Measurements from ENCODE around the gene TCF4.

The TCF4 gene

GRCh38 chr18:55323051-55323994 is 264.7 kb downstream of the TCF4 start:
- Histone ChIP-seq H3K4me3 (ENCODE audit: low read depth, low read length) (no peak overlapping the region), H3K27ac (ENCODE audit: extremely low read depth, low read depth, low read length) (peak overlapping the region; percentile 97)
- POLR2A ChIA-PET, result no interaction called here

GRCh38 chr18:55322178-55322735 is 265.7 kb downstream of the TCF4 start:
- Histone ChIP-seq H3K4me1 (ENCODE audit: control insufficient read depth, insufficient read depth, low read length) (peaks cover 47% of the 10 kb centered on the region), H3K9me3 (ENCODE audit: control insufficient read depth, insufficient read depth, low read depth, low read length) (no peaks in the 10 kb centered on the region), H3K27ac (ENCODE audit: extremely low read depth, low read depth, low read length) (peak overlapping the region; percentile 97), H3K36me3 (ENCODE audit: control insufficient read depth in 2 of 2, insufficient read depth in 1 of 2, low read length in 2 of 2) (no peaks in the 10 kb centered on the region), H3K4me3 (ENCODE audit: low read depth, low read length) (peak overlapping the region; percentile 33)
- ChIA-PET POLR2A (interaction anchor here (0.6 to 1.0 kb wide), 7 partner anchors 12 to 462 kb away, joined by 3 to 7 read pairs (median 6); no protein-coding TSS in a partner anchor), CTCF (interaction anchor here (0.6 to 1.4 kb wide), 4 partner anchors 70 to 258 kb away, joined by 3 read pairs; no protein-coding TSS in a partner anchor)
- TF ChIP-seq ZSCAN4 (tag by site-specific recombination; IDR thresholded peaks at IDR 0.05) (no peak), ZNF211 (tag by site-specific recombination; IDR thresholded peaks at IDR 0.05; ENCODE audit: low read depth) (no peak), ZNF354C (tag by site-specific recombination; IDR thresholded peaks at IDR 0.05; ENCODE audit: borderline replicate concordance, low read depth) (no peak), ZNF747 (tag by site-specific recombination; IDR thresholded peaks at IDR 0.05) (no peak), ZNF558 (tag by site-specific recombination; IDR thresholded peaks at IDR 0.05) (no peak), ZNF48 (tag by site-specific recombination; IDR thresholded peaks at IDR 0.05) (no peak), ZNF658 (tag by site-specific recombination; IDR thresholded peaks at IDR 0.05) (no peak), SCRT1 (tag by site-specific recombination; IDR thresholded peaks at IDR 0.05; ENCODE audit: borderline replicate concordance) (no peak), REST (tag by site-specific recombination; IDR thresholded peaks at IDR 0.05) (peak; percentile 73), ZBTB17 (tag by site-specific recombination; IDR thresholded peaks at IDR 0.05) (peak; percentile 36; the same call in 1 of the 2 replicates), ZFHX2 (tag by site-specific recombination; conservative IDR thresholded peaks at IDR 0.05) (peak; percentile 21; the same call in 1 of the 2 replicates), ZBTB10 (tag by site-specific recombination; IDR thresholded peaks at IDR 0.05) (peak; percentile 37; the same call in 1 of the 2 replicates), ZNF76 (tag by site-specific recombination; IDR thresholded peaks at IDR 0.05; ENCODE audit: borderline replicate concordance, low read depth) (no peak), ZNF223 (tag by site-specific recombination; IDR thresholded peaks at IDR 0.05) (no peak), SP7 (tag by site-specific recombination; IDR thresholded peaks at IDR 0.05) (0 out of 2 replicates have a peak, but pooled peaks have one; percentile 28), SETDB1 (IDR thresholded peaks at IDR 0.05; ENCODE audit: insufficient read length, low read length) (no peak), ZNF677 (tag by site-specific recombination; IDR thresholded peaks at IDR 0.05) (no peak), ZNF366 (tag by site-specific recombination; conservative IDR thresholded peaks at IDR 0.05) (peak; percentile 74)
- TF ChIP-seq, protein P1, sequence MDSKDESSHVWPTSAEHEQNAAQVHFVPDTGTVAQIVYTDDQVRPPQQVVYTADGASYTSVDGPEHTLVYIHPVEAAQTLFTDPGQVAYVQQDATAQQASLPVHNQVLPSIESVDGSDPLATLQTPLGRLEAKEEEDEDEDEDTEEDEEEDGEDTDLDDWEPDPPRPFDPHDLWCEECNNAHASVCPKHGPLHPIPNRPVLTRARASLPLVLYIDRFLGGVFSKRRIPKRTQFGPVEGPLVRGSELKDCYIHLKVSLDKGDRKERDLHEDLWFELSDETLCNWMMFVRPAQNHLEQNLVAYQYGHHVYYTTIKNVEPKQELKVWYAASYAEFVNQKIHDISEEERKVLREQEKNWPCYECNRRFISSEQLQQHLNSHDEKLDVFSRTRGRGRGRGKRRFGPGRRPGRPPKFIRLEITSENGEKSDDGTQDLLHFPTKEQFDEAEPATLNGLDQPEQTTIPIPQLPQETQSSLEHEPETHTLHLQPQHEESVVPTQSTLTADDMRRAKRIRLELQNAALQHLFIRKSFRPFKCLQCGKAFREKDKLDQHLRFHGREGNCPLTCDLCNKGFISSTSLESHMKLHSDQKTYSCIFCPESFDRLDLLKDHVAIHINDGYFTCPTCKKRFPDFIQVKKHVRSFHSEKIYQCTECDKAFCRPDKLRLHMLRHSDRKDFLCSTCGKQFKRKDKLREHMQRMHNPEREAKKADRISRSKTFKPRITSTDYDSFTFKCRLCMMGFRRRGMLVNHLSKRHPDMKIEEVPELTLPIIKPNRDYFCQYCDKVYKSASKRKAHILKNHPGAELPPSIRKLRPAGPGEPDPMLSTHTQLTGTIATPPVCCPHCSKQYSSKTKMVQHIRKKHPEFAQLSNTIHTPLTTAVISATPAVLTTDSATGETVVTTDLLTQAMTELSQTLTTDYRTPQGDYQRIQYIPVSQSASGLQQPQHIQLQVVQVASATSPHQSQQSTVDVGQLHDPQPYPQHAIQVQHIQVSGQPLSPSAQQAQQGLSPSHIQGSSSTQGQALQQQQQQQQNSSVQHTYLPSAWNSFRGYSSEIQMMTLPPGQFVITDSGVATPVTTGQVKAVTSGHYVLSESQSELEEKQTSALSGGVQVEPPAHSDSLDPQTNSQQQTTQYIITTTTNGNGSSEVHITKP (tag by site-specific recombination; IDR thresholded peaks at IDR 0.05), result peak; percentile 98

More at GRCh38 chr18:55323051-55323994, 264.7 kb downstream of the TCF4 start:
- no peak for TF ChIP-seq ZNF658 (tag by site-specific recombination; IDR thresholded peaks at IDR 0.05)
- TF ChIP-seq ZFP3 (tag by site-specific recombination; IDR thresholded peaks at IDR 0.05; ENCODE audit: low read depth), result no peak
- TF ChIP-seq ZNF335 (tag by site-specific recombination; conservative IDR thresholded peaks at IDR 0.05), result peak; percentile 87
- TF ChIP-seq PRDM1 (tag by site-specific recombination; IDR thresholded peaks at IDR 0.05), result peak; percentile 45; the same call in 1 of the 2 replicates
- TF ChIP-seq ZBTB20 (tag by site-specific recombination; IDR thresholded peaks at IDR 0.05), result peak; percentile 26; the same call in 1 of the 2 replicates
- TF ChIP-seq ZNF341 (tag by site-specific recombination; IDR thresholded peaks at IDR 0.05; ENCODE audit: low read depth), result peak; percentile 14; the same call in 1 of the 2 replicates
- H3K36me3 ChIP-seq (ENCODE audit: control insufficient read depth in 2 of 2, insufficient read depth in 1 of 2, low read length in 2 of 2), result no peaks in the 10 kb centered on the region
- CTCF ChIA-PET, result interaction anchor here (0.6 to 2.4 kb wide), 4 partner anchors 20 to 257 kb away, joined by 3 to 7 read pairs (median 3); no protein-coding TSS in a partner anchor
- H3K9me3 ChIP-seq (ENCODE audit: control insufficient read depth, insufficient read depth, low read depth, low read length), result no peaks in the 10 kb centered on the region
- H3K4me1 ChIP-seq (ENCODE audit: control insufficient read depth, insufficient read depth, low read length), result peaks cover 38% of the 10 kb centered on the region
